AG08395 (cell line): ENCODE measurements around the gene NACC2.
"Not testable (repeated sequence)": the region's sequence is repeated elsewhere in the genome, so short reads cannot be mapped to it uniquely, and the experiment has no call there.

Source experiments
- DNase-seq: peaks from one replicate; pipeline ENCODE4 v3.0.0; 2012; ENCODE audit warnings: mixed read lengths, low spot score

NACC2 gene

GRCh38 chr9:135979547-135980166, 115.4 kb downstream of the NACC2 start:
- no peak for DNase-seq

- DNase-seq: peak; percentile 57
Observed at GRCh38 chr9:135978642-135979546, 116.2 kb downstream of the NACC2 start.

GRCh38 chr9:135976944-135977343, 118.1 kb downstream of the NACC2 start:
- no peak for DNase-seq

GRCh38 chr9:135976531-135976930, 118.6 kb downstream of the NACC2 start:
- peak; percentile 31 for DNase-seq

- no peak for DNase-seq
Observed at GRCh38 chr9:135975834-135976233, 119.3 kb downstream of the NACC2 start.

GRCh38 chr9:135974220-135974573, 120.9 kb downstream of the NACC2 start:
- DNase-seq: no peak

GRCh38 chr9:135973277-135974219, 121.5 kb downstream of the NACC2 start:
- no peak for DNase-seq

GRCh38 chr9:135971892-135972291, 123.2 kb downstream of the NACC2 start:
- no peak for DNase-seq

GRCh38 chr9:135971111-135971766, 123.8 kb downstream of the NACC2 start:
- peak; percentile 69 for DNase-seq

- no peak for DNase-seq
Observed at GRCh38 chr9:135970128-135970815, 124.8 kb downstream of the NACC2 start.

GRCh38 chr9:135969064-135969683, 125.9 kb downstream of the NACC2 start:
- DNase-seq: no peak

- no peak for DNase-seq
Observed at GRCh38 chr9:135968601-135969000, 126.5 kb downstream of the NACC2 start.

GRCh38 chr9:135968083-135968476, 127.0 kb downstream of the NACC2 start:
- no peak for DNase-seq

- not testable (repeated sequence) for DNase-seq
Observed at GRCh38 chr9:135966916-135967260, 128.2 kb downstream of the NACC2 start.

- DNase-seq: no peak
Observed at GRCh38 chr9:135965124-135965756, 129.8 kb downstream of the NACC2 start.

- DNase-seq: no peak
Observed at GRCh38 chr9:135963938-135964337, 131.2 kb downstream of the NACC2 start.

GRCh38 chr9:135963338-135963737, 131.8 kb downstream of the NACC2 start:
- no peak for DNase-seq

- no peak for DNase-seq
Observed at GRCh38 chr9:135962696-135963307, 132.3 kb downstream of the NACC2 start.

- no peak for DNase-seq
Observed at GRCh38 chr9:135961811-135962695, 133.0 kb downstream of the NACC2 start.
